ENCODE data around the gene RGS6.

DNA sequence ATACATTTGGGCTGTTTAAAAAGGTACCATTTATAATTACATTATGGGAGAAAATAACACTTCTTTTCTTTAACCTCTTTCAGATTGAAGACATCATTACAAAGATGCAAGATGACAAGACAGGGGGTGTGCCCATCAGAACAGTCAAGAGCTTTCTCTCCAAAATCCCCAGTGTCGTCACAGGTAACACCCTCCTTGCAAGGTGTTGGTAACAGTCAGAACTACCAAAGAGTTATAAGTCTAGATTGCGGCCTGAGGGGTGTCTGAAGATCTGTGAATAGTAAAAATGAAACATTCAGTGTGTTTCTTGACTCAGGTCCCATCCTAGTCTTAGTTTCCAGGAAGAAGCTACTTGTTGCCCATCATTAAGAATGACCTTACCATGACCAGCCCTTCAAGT lies 419.8 kb downstream of the RGS6 start:
- TF ChIP-seq YY1 (IDR thresholded peaks at IDR 0.05; ENCODE audit: insufficient read depth, insufficient read length) (no peak), ZNF274 (IDR thresholded peaks at IDR 0.05; ENCODE audit: low read depth, low read length) (no peak), SUZ12 (IDR thresholded peaks at IDR 0.05; ENCODE audit: extremely low read depth, insufficient read depth, insufficient read length) (no peak)
